ENCODE data around the gene DHRS7B. TPM values are rescaled to one million over a fixed set of nuclear protein-coding genes. Genes with fewer than 3 reads are reported as not detected.
"Not testable (repeated sequence)": the region's sequence is repeated elsewhere in the genome, so short reads cannot be mapped to it uniquely, and the experiment has no call there.

Gene DHRS7B
- total RNA-seq, 2 donors from 2014 or later = 25.2 to 39.6 TPM

- intact Hi-C loops (cut with DNase I) = no loop called here
- DNase-seq (no peak), ATAC-seq (no peak)
Measured at GRCh38 chr17:21143695-21144094, 16.9 kb downstream of the DHRS7B start.

- intact Hi-C loops (cut with DNase I); ATAC-seq; DNase-seq: not testable (repeated sequence)
Measured at GRCh38 chr17:21144299-21144698, 17.5 kb downstream of the DHRS7B start.

- ATAC-seq = peak in 1 of 2 donors; percentile 34
- DNase-seq = no peak
- intact Hi-C loops (cut with DNase I) = no loop called here
Measured at GRCh38 chr17:21146362-21147015, 19.7 kb downstream of the DHRS7B start.

GRCh38 chr17:21149621-21150020 is 22.9 kb downstream of the DHRS7B start:
- no peak for DNase-seq
- intact Hi-C loops (cut with DNase I) = no loop called here
- ATAC-seq = no peak

GRCh38 chr17:21152731-21153130 is 26.0 kb downstream of the DHRS7B start:
- no peak for DNase-seq
- intact Hi-C loops (cut with DNase I) = no loop called here
- no peak for ATAC-seq

- ATAC-seq (no peak), DNase-seq (no peak)
- intact Hi-C loops (cut with DNase I) = no loop called here
Measured at GRCh38 chr17:21157586-21158370, 31.0 kb downstream of the DHRS7B start.

- ATAC-seq (no peak), DNase-seq (no peak)
- intact Hi-C loops (cut with DNase I) = no loop called here
Measured at GRCh38 chr17:21160401-21160800, 33.6 kb downstream of the DHRS7B start.

GRCh38 chr17:21161498-21162393 is 35.0 kb downstream of the DHRS7B start:
- no peak for DNase-seq

GRCh38 chr17:21162394-21162775 is 35.6 kb downstream of the DHRS7B start:
- DNase-seq (no peak), ATAC-seq (no peak)
- intact Hi-C loops (cut with DNase I) = no loop called here

More at GRCh38 chr17:21161498-21162393, 35.0 kb downstream of the DHRS7B start:
- ATAC-seq = peak; percentile 13 to 44
- intact Hi-C loops (cut with DNase I) = no loop called here

- ATAC-seq (no peak), DNase-seq (no peak)
- intact Hi-C loops (cut with DNase I) = no loop called here
Measured at GRCh38 chr17:21163101-21163500, 36.3 kb downstream of the DHRS7B start.

- DNase-seq (no peak), ATAC-seq (no peak)
- intact Hi-C loops (cut with DNase I) = no loop called here
Measured at GRCh38 chr17:21164216-21164615, 37.5 kb downstream of the DHRS7B start.

GRCh38 chr17:21164620-21165019 is 37.9 kb downstream of the DHRS7B start:
- intact Hi-C loops (cut with DNase I) = loop anchor here in 1 of 2 donors (5.0 kb wide), 1 partner anchor 48 kb away; the partner anchor contains the start of gene TMEM11
- ATAC-seq (no peak), DNase-seq (no peak)

- peak; percentile 78 to 81 for ATAC-seq
- DNase-seq = peak; percentile 72
- intact Hi-C loops (cut with DNase I) = loop anchor here in 1 of 2 donors (5.0 kb wide), 1 partner anchor 46 kb away; the partner anchor contains the start of gene TMEM11
Measured at GRCh38 chr17:21165922-21166594, 39.3 kb downstream of the DHRS7B start.

GRCh38 chr17:21166595-21167210 is 39.9 kb downstream of the DHRS7B start:
- peak; percentile 12 to 67 for ATAC-seq
- DNase-seq = no peak
- intact Hi-C loops (cut with DNase I) = loop anchor here in 1 of 2 donors (5.0 kb wide), 1 partner anchor 46 kb away; the partner anchor contains the start of gene TMEM11

- peak; percentile 21 to 43 for ATAC-seq
- intact Hi-C loops (cut with DNase I) = loop anchor here in 1 of 2 donors (5.0 kb wide), 1 partner anchor 45 kb away; the partner anchor contains the start of gene TMEM11
- DNase-seq = no peak
Measured at GRCh38 chr17:21167303-21167702, 40.5 kb downstream of the DHRS7B start.

GRCh38 chr17:21168555-21168865 is 41.7 kb downstream of the DHRS7B start:
- intact Hi-C loops (cut with DNase I) = loop anchor here in 1 of 2 donors (5.0 kb wide), 1 partner anchor 44 kb away; the partner anchor contains the start of gene TMEM11
- ATAC-seq (no peak), DNase-seq (no peak)

GRCh38 chr17:21169496-21169895 is 42.7 kb downstream of the DHRS7B start:
- intact Hi-C loops (cut with DNase I) = loop anchor here in 1 of 2 donors (5.0 kb wide), 1 partner anchor 43 kb away; the partner anchor contains the start of gene TMEM11
- DNase-seq = no peak
- ATAC-seq = no peak

- intact Hi-C loops (cut with DNase I) = no loop called here
- no peak for ATAC-seq
- no peak for DNase-seq
Measured at GRCh38 chr17:21170809-21171208, 44.0 kb downstream of the DHRS7B start.

Data from left cardiac atrium (tissue), 4 donors.